Activated CD8-positive, alpha-beta memory T cell treated with anti-CD3 and anti-CD28 coated beads for 48 hours (primary cell): ENCODE measurements around the gene RAP1A.
"Not testable (repeated sequence)": the region's sequence is repeated elsewhere in the genome, so short reads cannot be mapped to it uniquely, and the experiment has no call there.

Source experiments
- DNase-seq, 3 experiments: peaks; one replicate each; pipeline ENCODE4 v3.0.0-alpha.2; 2020; ENCODE audit warnings: low read depth in 2 of 3, low spot score in 2 of 3

Gene RAP1A

GRCh38 chr1:111735321-111735720 lies 115.7 kb downstream of the RAP1A start:
- DNase-seq: no peak

GRCh38 chr1:111735858-111736544 lies 116.4 kb downstream of the RAP1A start:
- DNase-seq: no peak

GRCh38 chr1:111736548-111737215 lies 117.1 kb downstream of the RAP1A start:
- no peak for DNase-seq

GRCh38 chr1:111737216-111738132 lies 117.9 kb downstream of the RAP1A start:
- DNase-seq: no peak

GRCh38 chr1:111738133-111738435 lies 118.5 kb downstream of the RAP1A start:
- DNase-seq: no peak

- DNase-seq: peak in 1 of 3 experiments; percentile 31
Measured at GRCh38 chr1:111738436-111739193, 119.0 kb downstream of the RAP1A start.

GRCh38 chr1:111739194-111739924 lies 119.8 kb downstream of the RAP1A start, which contains the start of gene INKA2:
Gene INKA2 (minus strand): TSS chr1:111739395. CDS start chr1:111739242, 153 bp downstream.
- DNase-seq: peak; percentile 63 to 80 (median 68)

GRCh38 chr1:111739925-111740765 lies 120.6 kb downstream of the RAP1A start:
- no peak for DNase-seq

GRCh38 chr1:111742292-111742691 lies 122.7 kb downstream of the RAP1A start:
- DNase-seq: not testable (repeated sequence)

- no peak for DNase-seq
Measured at GRCh38 chr1:111742938-111743549, 123.5 kb downstream of the RAP1A start.

- no peak for DNase-seq
Measured at GRCh38 chr1:111743679-111744101, 124.1 kb downstream of the RAP1A start.

GRCh38 chr1:111745675-111746613 lies 126.4 kb downstream of the RAP1A start:
- no peak for DNase-seq

GRCh38 chr1:111746614-111746999 lies 127.0 kb downstream of the RAP1A start:
- DNase-seq: no peak

GRCh38 chr1:111747282-111747734 lies 127.7 kb downstream of the RAP1A start:
- DNase-seq: peak in 1 of 3 experiments; percentile 59

GRCh38 chr1:111747947-111748346 lies 128.4 kb downstream of the RAP1A start:
- DNase-seq: no peak

GRCh38 chr1:111749628-111750027 lies 130.0 kb downstream of the RAP1A start:
- DNase-seq: no peak

- no peak for DNase-seq
Measured at GRCh38 chr1:111750856-111751255, 131.3 kb downstream of the RAP1A start.
